ENCODE measurements around the gene APBB2.
"Not testable (repeated sequence)": the region's sequence is repeated elsewhere in the genome, so short reads cannot be mapped to it uniquely, and the experiment has no call there.

Gene APBB2

GRCh38 chr4:41014158-41014557, 200.2 kb downstream of the APBB2 start:
- no peak for DNase-seq (ENCODE audit: low read depth)

GRCh38 chr4:41013746-41014145, 200.6 kb downstream of the APBB2 start:
- no peak for DNase-seq (ENCODE audit: low read depth)

GRCh38 chr4:41012911-41013310, 201.4 kb downstream of the APBB2 start:
- DNase-seq (ENCODE audit: low read depth): no peak

- DNase-seq (ENCODE audit: low read depth): no peak
These were observed 202.0 kb downstream of the APBB2 start for GRCh38 chr4:41012293-41012692.

- no peak for DNase-seq (ENCODE audit: low read depth)
These were observed 204.9 kb downstream of the APBB2 start for GRCh38 chr4:41009411-41009810.

GRCh38 chr4:41006141-41006540, 208.2 kb downstream of the APBB2 start:
- no peak for DNase-seq (ENCODE audit: low read depth)

GRCh38 chr4:41002309-41002708, 212.0 kb downstream of the APBB2 start:
- no peak for DNase-seq (ENCODE audit: low read depth)

- DNase-seq (ENCODE audit: low read depth): no peak
These were observed 214.0 kb downstream of the APBB2 start for GRCh38 chr4:41000356-41000755.

- no peak for DNase-seq (ENCODE audit: low read depth)
These were observed 215.5 kb downstream of the APBB2 start for GRCh38 chr4:40998675-40999358.

GRCh38 chr4:40995850-40996249, 218.5 kb downstream of the APBB2 start:
- no peak for DNase-seq (ENCODE audit: low read depth)

GRCh38 chr4:40994321-40994720, 220.0 kb downstream of the APBB2 start:
- not testable (repeated sequence) for DNase-seq (ENCODE audit: low read depth)

GRCh38 chr4:40993296-40993693, 221.0 kb downstream of the APBB2 start:
- not testable (repeated sequence) for DNase-seq (ENCODE audit: low read depth)

- DNase-seq (ENCODE audit: low read depth): no peak
These were observed 221.7 kb downstream of the APBB2 start for GRCh38 chr4:40992472-40993295.

GRCh38 chr4:40991908-40992307, 222.4 kb downstream of the APBB2 start:
- no peak for DNase-seq (ENCODE audit: low read depth)

GRCh38 chr4:40990899-40991265, 223.5 kb downstream of the APBB2 start:
- DNase-seq (ENCODE audit: low read depth): no peak

GRCh38 chr4:40990236-40990898, 224.0 kb downstream of the APBB2 start:
- no peak for DNase-seq (ENCODE audit: low read depth)

GRCh38 chr4:40987151-40987550, 227.2 kb downstream of the APBB2 start:
- DNase-seq (ENCODE audit: low read depth): no peak

GRCh38 chr4:40986375-40986774, 228.0 kb downstream of the APBB2 start:
- DNase-seq (ENCODE audit: low read depth): no peak

- DNase-seq (ENCODE audit: low read depth): no peak
These were observed 230.3 kb downstream of the APBB2 start for GRCh38 chr4:40984051-40984450.

- DNase-seq (ENCODE audit: low read depth): no peak
These were observed 233.9 kb downstream of the APBB2 start for GRCh38 chr4:40980318-40980883.

- DNase-seq (ENCODE audit: low read depth): no peak
These were observed 235.8 kb downstream of the APBB2 start for GRCh38 chr4:40978548-40978947.

- DNase-seq (ENCODE audit: low read depth): no peak
These were observed 238.0 kb downstream of the APBB2 start for GRCh38 chr4:40976343-40976742.

GRCh38 chr4:40972722-40973121, 241.6 kb downstream of the APBB2 start:
- no peak for DNase-seq (ENCODE audit: low read depth)

Data from stimulated activated CD4-positive, alpha-beta T cell treated with anti-CD3 and anti-CD28 coated beads, Interleukin-2, amount 100 ng/mL, for 4 hours (primary cell).